Measurements from ENCODE around the gene DTNB. TPM values are rescaled to one million over a fixed set of nuclear protein-coding genes. Genes with fewer than 3 reads are reported as not detected.

The DTNB gene
- total RNA-seq, 4 donors from 2014 or later: 2.2 to 7.8 (median 3.9) TPM

GRCh38 chr2:25664183-25664964 lies 9.0 kb downstream of the DTNB start:
- WGBS, 2 donors (ENCODE audit: low coverage in 1 of 2): 28 to 43% methylated on average over 8 to 9 of the region's 9 CpGs
- intact Hi-C loops (cut with DNase I; ENCODE audit: low total_unique reads) (no loop called here), in situ Hi-C loops (cut with MboI; ENCODE audit: low pct_ligation_motif_present in 1 of 4, low pct_unique_long_range_greater_than_20kb in 1 of 4, low sequenced_read_pairs in 3 of 4) (loop anchor here in 1 of 4 donors (10.0 kb wide), 1 partner anchor 60 kb away; no protein-coding TSS in a partner anchor)
- H3K9me3 ChIP-seq: no peaks in the 10 kb centered on the region
- TF ChIP-seq CTCF (IDR thresholded peaks at IDR 0.05) (peak; percentile 44 to 58 (median 54)), POLR2AphosphoS5 (IDR thresholded peaks at IDR 0.05) (no peak), POLR2A (IDR thresholded peaks at IDR 0.05) (no peak), EP300 (IDR thresholded peaks at IDR 0.05; ENCODE audit: low read depth) (no peak)
- no peaks in the 10 kb centered on the region for H3K27me3 ChIP-seq
- no peak overlapping the region for H3K4me3 ChIP-seq
- DNase-seq: peak; percentile 59
- H3K27ac ChIP-seq: no peak overlapping the region
- no peaks in the 10 kb centered on the region for H3K4me1 ChIP-seq
- H3K36me3 ChIP-seq: no peaks in the 10 kb centered on the region

- H3K4me3 ChIP-seq: no peak overlapping the region
- H3K4me1 ChIP-seq: no peaks in the 10 kb centered on the region
- TF ChIP-seq POLR2AphosphoS5 (IDR thresholded peaks at IDR 0.05): no peak
- TF ChIP-seq POLR2A (IDR thresholded peaks at IDR 0.05): no peak
- TF ChIP-seq EP300 (IDR thresholded peaks at IDR 0.05; ENCODE audit: low read depth): no peak
- TF ChIP-seq CTCF (IDR thresholded peaks at IDR 0.05): no peak
- no peaks in the 10 kb centered on the region for H3K27me3 ChIP-seq
- DNase-seq: no peak
- H3K36me3 ChIP-seq: no peaks in the 10 kb centered on the region
- in situ Hi-C loops (cut with MboI; ENCODE audit: low pct_ligation_motif_present in 1 of 4, low pct_unique_long_range_greater_than_20kb in 1 of 4, low sequenced_read_pairs in 3 of 4): no loop called here
- intact Hi-C loops (cut with DNase I; ENCODE audit: low total_unique reads): no loop called here
- H3K27ac ChIP-seq: no peak overlapping the region
- H3K9me3 ChIP-seq: no peaks in the 10 kb centered on the region
- WGBS, 2 donors (ENCODE audit: low coverage in 1 of 2): 93 to 100% methylated on average over 1 to 2 of the region's 2 CpGs
Measured at GRCh38 chr2:25655316-25655715, 18.1 kb downstream of the DTNB start.

- H3K4me1 ChIP-seq: no peaks in the 10 kb centered on the region
- no peak overlapping the region for H3K4me3 ChIP-seq
- no peak for DNase-seq
- H3K27me3 ChIP-seq: no peaks in the 10 kb centered on the region
- no peaks in the 10 kb centered on the region for H3K9me3 ChIP-seq
- H3K27ac ChIP-seq: no peak overlapping the region
- intact Hi-C loops (cut with DNase I; ENCODE audit: low total_unique reads) (no loop called here), in situ Hi-C loops (cut with MboI; ENCODE audit: low pct_ligation_motif_present in 1 of 4, low pct_unique_long_range_greater_than_20kb in 1 of 4, low sequenced_read_pairs in 3 of 4) (no loop called here)
- H3K36me3 ChIP-seq: no peaks in the 10 kb centered on the region
- no peak for TF ChIP-seq EP300 (IDR thresholded peaks at IDR 0.05; ENCODE audit: low read depth)
- no peak for TF ChIP-seq POLR2A (IDR thresholded peaks at IDR 0.05)
- TF ChIP-seq CTCF (IDR thresholded peaks at IDR 0.05): no peak
- TF ChIP-seq POLR2AphosphoS5 (IDR thresholded peaks at IDR 0.05): no peak
- 94 to 95% methylated on average over 2 to 4 of the region's 4 CpGs for WGBS, 2 donors (ENCODE audit: low coverage in 1 of 2)
Measured at GRCh38 chr2:25654801-25655200, 18.6 kb downstream of the DTNB start.

GRCh38 chr2:25651782-25652455 lies 21.5 kb downstream of the DTNB start:
- Histone ChIP-seq H3K4me3 (no peak overlapping the region), H3K4me1 (no peaks in the 10 kb centered on the region), H3K36me3 (no peaks in the 10 kb centered on the region), H3K27me3 (no peaks in the 10 kb centered on the region), H3K9me3 (no peaks in the 10 kb centered on the region), H3K27ac (no peak overlapping the region)
- no peak for TF ChIP-seq CTCF (IDR thresholded peaks at IDR 0.05)
- no peak for TF ChIP-seq POLR2AphosphoS5 (IDR thresholded peaks at IDR 0.05)
- TF ChIP-seq POLR2A (IDR thresholded peaks at IDR 0.05): no peak
- no peak for TF ChIP-seq EP300 (IDR thresholded peaks at IDR 0.05; ENCODE audit: low read depth)
- no peak for DNase-seq
- 87% methylated on average over 1 of the region's 1 CpG; no CpG with 5 or more reads in 1 of the 2 donors for WGBS, 2 donors (ENCODE audit: low coverage in 1 of 2)
- in situ Hi-C loops (cut with MboI; ENCODE audit: low pct_ligation_motif_present in 1 of 4, low pct_unique_long_range_greater_than_20kb in 1 of 4, low sequenced_read_pairs in 3 of 4): no loop called here
- intact Hi-C loops (cut with DNase I; ENCODE audit: low total_unique reads): no loop called here
